HEK293T (cell line): ENCODE results near the gene MRPL23.

Experiments
- CTCF ChIA-PET: fragments of 350-600 bp; formaldehyde crosslinking; extraction: SDS; loops from one replicate; lab custom pipeline; 2021; ENCODE audit warnings: antibody characterized with exemption, inconsistent platforms; lab: Yijun Ruan, JAX
- POLR2A ChIA-PET: fragments of 350-600 bp; formaldehyde crosslinking; extraction: SDS; loops from one replicate; lab custom pipeline; 2020; ENCODE audit warnings: antibody characterized with exemption, inconsistent platforms; lab: Yijun Ruan, JAX
- DNase-seq: peaks from one replicate; pipeline ENCODE4 v3.0.0; 2012; ENCODE audit warnings: mixed read lengths; ENCODE audit errors: extremely low spot score
- ARNT ChIP-seq: fragments of 450-650 bp; IDR thresholded peaks from 2 replicates; pipeline ENCODE4 v1.6.1; 2017; ENCODE audit warnings: mild to moderate bottlenecking
- BHLHE40 ChIP-seq: fragments of 450-650 bp; IDR thresholded peaks from 2 replicates; pipeline ENCODE4 v1.6.1; 2016; ENCODE audit warnings: mild to moderate bottlenecking, moderate library complexity, borderline replicate concordance
- CTBP1 ChIP-seq: fragments of 450-650 bp; IDR thresholded peaks from 2 replicates; pipeline ENCODE4 v1.6.1; 2016; ENCODE audit warnings: borderline replicate concordance
- ELF4 ChIP-seq: fragments of 450-650 bp; IDR thresholded peaks from 2 replicates; pipeline ENCODE4 v1.6.1; 2017; ENCODE audit warnings: antibody characterized with exemption
- FOXA1 ChIP-seq: fragments of 450-650 bp; IDR thresholded peaks from 2 replicates; pipeline ENCODE4 v1.6.1; 2016; ENCODE audit warnings: mild to moderate bottlenecking
- FOXK2 ChIP-seq: fragments of 450-650 bp; IDR thresholded peaks from 2 replicates; pipeline ENCODE4 v1.6.1; 2016; ENCODE audit warnings: mild to moderate bottlenecking
- FOXM1 ChIP-seq: fragments of 450-650 bp; IDR thresholded peaks from 2 replicates; pipeline ENCODE4 v1.6.1; 2017; ENCODE audit warnings: mild to moderate bottlenecking, borderline replicate concordance
- HDGF ChIP-seq: fragments of 450-650 bp; IDR thresholded peaks from 2 replicates; pipeline ENCODE4 v1.6.1; 2017; ENCODE audit warnings: antibody characterized with exemption, borderline replicate concordance
- L3MBTL2 ChIP-seq: fragments of 450-650 bp; conservative IDR thresholded peaks from 2 replicates; pipeline ENCODE4 v1.6.1; 2016; ENCODE audit warnings: mild to moderate bottlenecking
- LEF1 ChIP-seq: fragments of 450-650 bp; IDR thresholded peaks from 2 replicates; pipeline ENCODE4 v1.6.1; 2017; ENCODE audit warnings: mild to moderate bottlenecking, borderline replicate concordance
- NFRKB ChIP-seq: fragments of 450-650 bp; IDR thresholded peaks from 2 replicates; pipeline ENCODE4 v1.6.1; 2016; ENCODE audit warnings: mild to moderate bottlenecking, moderate library complexity
- PKNOX1 ChIP-seq: fragments of 450-650 bp; IDR thresholded peaks from 2 replicates; pipeline ENCODE4 v1.6.1; 2016
- SP1 ChIP-seq: fragments of 450-650 bp; IDR thresholded peaks from 2 replicates; pipeline ENCODE4 v1.6.1; 2017
- SUZ12 ChIP-seq: fragments of 450-650 bp; IDR thresholded peaks from 2 replicates; pipeline ENCODE4 v1.6.1; 2016; ENCODE audit warnings: mild to moderate bottlenecking
- TARDBP ChIP-seq: fragments of 450-650 bp; IDR thresholded peaks from 2 replicates; pipeline ENCODE4 v1.6.1; 2016
- ZNF384 ChIP-seq: fragments of 450-650 bp; IDR thresholded peaks from 2 replicates; pipeline ENCODE4 v1.6.1; 2016

Gene MRPL23

GRCh38 chr11:1946812-1947484 lies at the start of gene MRPL23:
Gene MRPL23 (plus strand): TSS chr11:1947332. CDS start chr11:1947363, 31 bp downstream.
- TF ChIP-seq L3MBTL2 (no peak), HDGF (no peak), SP1 (no peak), SUZ12 (no peak), NFRKB (no peak), FOXA1 (no peak), TARDBP (no peak), LEF1 (no peak), ZNF384 (no peak), PKNOX1 (no peak), BHLHE40 (no peak), CTBP1 (no peak), FOXK2 (no peak), ELF4 (no peak), ARNT (no peak), FOXM1 (no peak)
- CTCF ChIA-PET = no interaction called here
- no peak for DNase-seq
- POLR2A ChIA-PET = no interaction called here

DNA sequence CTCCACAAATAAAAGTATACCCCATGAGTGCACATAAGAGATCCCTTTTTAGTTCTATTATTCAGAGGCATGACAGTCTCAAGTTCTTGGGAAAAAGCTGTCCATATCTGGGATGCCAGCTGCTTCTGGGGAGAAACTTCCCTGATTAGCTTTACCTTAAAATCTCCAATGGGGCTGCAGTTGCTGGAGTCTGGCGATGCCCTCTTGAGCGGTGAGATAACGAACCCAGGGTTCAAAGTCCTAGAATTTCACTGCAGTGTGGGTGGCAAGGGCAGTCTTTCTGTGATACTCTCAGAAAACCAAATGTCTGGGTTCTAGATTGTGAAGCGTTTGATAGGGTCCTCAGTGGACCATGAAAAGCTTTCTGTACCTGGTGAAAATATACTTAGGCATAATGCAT lies 48.0 kb upstream of the MRPL23 start:
- DNase-seq = no peak
- TF ChIP-seq ZNF384 = no peak
- no peak for TF ChIP-seq FOXM1
- no peak for TF ChIP-seq TARDBP
- no peak for TF ChIP-seq L3MBTL2
- TF ChIP-seq SP1 = no peak
- TF ChIP-seq NFRKB = no peak
- no peak for TF ChIP-seq PKNOX1
- TF ChIP-seq BHLHE40 = no peak
- TF ChIP-seq ARNT = no peak
- TF ChIP-seq CTBP1 = no peak
- no peak for TF ChIP-seq FOXK2
- no peak for TF ChIP-seq SUZ12
- POLR2A ChIA-PET = no interaction called here
- CTCF ChIA-PET = no interaction called here

- ChIA-PET CTCF (no interaction called here), POLR2A (no interaction called here)
- no peak for DNase-seq
- TF ChIP-seq ZNF384 (no peak), FOXK2 (no peak), ARNT (no peak), SUZ12 (no peak), FOXA1 (no peak), L3MBTL2 (no peak), ELF4 (no peak), TARDBP (no peak), LEF1 (no peak), NFRKB (no peak), HDGF (no peak)
These were observed 47.4 kb upstream of the MRPL23 start for GRCh38 chr11:1899686-1900085.

DNA sequence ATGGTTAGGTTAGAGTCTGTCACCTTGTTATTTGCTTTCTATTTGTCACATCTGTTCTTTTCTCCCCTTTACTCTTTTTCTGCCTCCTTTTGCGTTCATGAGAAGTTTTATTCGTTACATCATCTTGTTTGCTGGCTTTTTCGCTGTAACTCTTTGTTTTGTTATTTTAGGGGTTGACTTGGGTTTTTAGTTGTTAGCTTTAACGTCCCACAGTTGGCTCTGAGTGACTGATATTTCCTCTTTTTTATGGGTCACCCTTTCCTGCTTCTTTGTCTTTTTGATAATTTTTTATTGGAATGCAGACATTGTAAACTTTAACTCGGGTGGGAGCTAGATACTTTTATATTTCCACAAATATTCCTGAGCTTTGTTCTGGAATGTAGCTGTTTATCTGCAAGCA lies 41.0 kb upstream of the MRPL23 start:
- TF ChIP-seq PKNOX1 (no peak), FOXM1 (no peak), HDGF (no peak), BHLHE40 (no peak), L3MBTL2 (no peak), NFRKB (no peak), FOXA1 (no peak), LEF1 (no peak), ARNT (no peak), ZNF384 (no peak), ELF4 (no peak), TARDBP (no peak), CTBP1 (no peak), FOXK2 (no peak), SUZ12 (no peak), SP1 (no peak)
- ChIA-PET CTCF (interaction anchor here (0.6 to 1.0 kb wide), 3 partner anchors 15 to 250 kb away, joined by 3 read pairs; no protein-coding TSS in a partner anchor), POLR2A (no interaction called here)
- DNase-seq = no peak

GRCh38 chr11:1906611-1907423 lies 40.3 kb upstream of the MRPL23 start:
- CTCF ChIA-PET = interaction anchor here (0.6 to 1.0 kb wide), 4 partner anchors 15 to 250 kb away, joined by 3 to 6 read pairs (median 3); no protein-coding TSS in a partner anchor

More at GRCh38 chr11:1906611-1907423, 40.3 kb upstream of the MRPL23 start:
- DNase-seq = no peak
- POLR2A ChIA-PET = no interaction called here
- TF ChIP-seq FOXK2 (no peak), ARNT (no peak), L3MBTL2 (no peak), PKNOX1 (no peak), ZNF384 (no peak), ELF4 (no peak), FOXM1 (no peak), SUZ12 (no peak), LEF1 (no peak), CTBP1 (no peak), FOXA1 (no peak), BHLHE40 (no peak), NFRKB (no peak), SP1 (no peak), TARDBP (no peak), HDGF (no peak)
